Nephron (organoid): ENCODE data around the gene ZSCAN12.
"Not testable (repeated sequence)": the region's sequence is repeated elsewhere in the genome, so short reads cannot be mapped to it uniquely, and the experiment has no call there.

Experiments used
- H3K27ac Mint-ChIP-seq, 3 experiments: 2 replicates each; pipeline ENCODE4 v1.8.0; 2020; ENCODE audit warnings: mixed read lengths in 3 of 3, mild to moderate bottlenecking in 2 of 3, moderate library complexity in 1 of 3
- H3K27me3 Mint-ChIP-seq: 2 replicates; pipeline ENCODE4 v1.8.0; 2021; ENCODE audit warnings: low read depth, mild to moderate bottlenecking, moderate library complexity, mixed read lengths
- H3K36me3 Mint-ChIP-seq: 2 replicates; pipeline ENCODE4 v1.8.0; 2020; ENCODE audit warnings: low read depth, mixed read lengths
- H3K4me1 Mint-ChIP-seq: 2 replicates; pipeline ENCODE4 v1.8.0; 2020; ENCODE audit warnings: mixed read lengths
- H3K4me3 Mint-ChIP-seq, 3 experiments: 2 replicates each; pipeline ENCODE4 v1.8.0; 2020; ENCODE audit warnings: mild to moderate bottlenecking in 3 of 3, mixed read lengths in 3 of 3, moderate library complexity in 2 of 3
- H3K9me3 Mint-ChIP-seq: 2 replicates; pipeline ENCODE4 v1.8.0; 2020; ENCODE audit warnings: mixed read lengths
- CTCF ChIP-seq, 3 experiments: fragments of 200-600 bp; sonication (generic); IDR thresholded peaks; one replicate each; pipeline ENCODE4 v1.5.0; 2021; ENCODE audit warnings: antibody characterized with exemption in 3 of 3; ENCODE audit not compliant: unreplicated experiment in 3 of 3

The ZSCAN12 gene

GRCh38 chr6:28423546-28423945, 24.0 kb upstream of the ZSCAN12 start:
- Mint-ChIP-seq H3K36me3 (peaks cover 77% of the 10 kb centered on the region), H3K27me3 (no peaks in the 10 kb centered on the region), H3K9me3 (peaks cover 18% of the 10 kb centered on the region), H3K4me1 (no peaks in the 10 kb centered on the region), H3K27ac (no peak overlapping the region), H3K4me3 (no peak overlapping the region)
- no peak for TF ChIP-seq CTCF (IDR thresholded peaks at IDR 0.05; ENCODE audit: unreplicated experiment in 3 of 3)

- TF ChIP-seq CTCF (IDR thresholded peaks at IDR 0.05; ENCODE audit: unreplicated experiment in 3 of 3), result no peak
- H3K27me3 Mint-ChIP-seq, result no peaks in the 10 kb centered on the region
Measured at GRCh38 chr6:28413681-28414080, 14.1 kb upstream of the ZSCAN12 start.

GRCh38 chr6:28410767-28411166, 11.2 kb upstream of the ZSCAN12 start:
- Mint-ChIP-seq H3K27me3 (no peaks in the 10 kb centered on the region), H3K4me1 (no peaks in the 10 kb centered on the region), H3K27ac (no peak overlapping the region), H3K9me3 (peaks cover 16% of the 10 kb centered on the region), H3K4me3 (no peak overlapping the region), H3K36me3 (peaks cover 14% of the 10 kb centered on the region)
- TF ChIP-seq CTCF (IDR thresholded peaks at IDR 0.05; ENCODE audit: unreplicated experiment in 3 of 3), result no peak

More at GRCh38 chr6:28413681-28414080, 14.1 kb upstream of the ZSCAN12 start:
- no peak overlapping the region for H3K27ac Mint-ChIP-seq
- H3K36me3 Mint-ChIP-seq, result peaks cover 19% of the 10 kb centered on the region
- no peak overlapping the region for H3K4me3 Mint-ChIP-seq
- H3K4me1 Mint-ChIP-seq, result no peaks in the 10 kb centered on the region
- peaks cover 16% of the 10 kb centered on the region for H3K9me3 Mint-ChIP-seq

- Mint-ChIP-seq H3K36me3 (peaks cover 8% of the 10 kb centered on the region), H3K27ac (no peak overlapping the region), H3K4me1 (no peaks in the 10 kb centered on the region), H3K27me3 (peaks cover 6% of the 10 kb centered on the region), H3K4me3 (no peak overlapping the region), H3K9me3 (peaks cover 14% of the 10 kb centered on the region)
- no peak for TF ChIP-seq CTCF (IDR thresholded peaks at IDR 0.05; ENCODE audit: unreplicated experiment in 3 of 3)
Measured at GRCh38 chr6:28408076-28408802, 8.7 kb upstream of the ZSCAN12 start.

- peaks cover 14% of the 10 kb centered on the region for H3K9me3 Mint-ChIP-seq
- no peak overlapping the region for H3K27ac Mint-ChIP-seq
- H3K27me3 Mint-ChIP-seq, result peaks cover 6% of the 10 kb centered on the region
- TF ChIP-seq CTCF (IDR thresholded peaks at IDR 0.05; ENCODE audit: unreplicated experiment in 3 of 3), result no peak
- no peaks in the 10 kb centered on the region for H3K4me1 Mint-ChIP-seq
- no peak overlapping the region for H3K4me3 Mint-ChIP-seq
- peaks cover 6% of the 10 kb centered on the region for H3K36me3 Mint-ChIP-seq
Measured at GRCh38 chr6:28407401-28407800, 7.9 kb upstream of the ZSCAN12 start.

GRCh38 chr6:28403923-28404322, 4.4 kb upstream of the ZSCAN12 start:
- not testable (repeated sequence) for H3K36me3 Mint-ChIP-seq, H3K27ac Mint-ChIP-seq, H3K4me3 Mint-ChIP-seq, H3K9me3 Mint-ChIP-seq, H3K4me1 Mint-ChIP-seq
- H3K27me3 Mint-ChIP-seq, result peaks cover 14% of the 10 kb centered on the region
